ENCODE measurements around the gene GIT2.

DNA sequence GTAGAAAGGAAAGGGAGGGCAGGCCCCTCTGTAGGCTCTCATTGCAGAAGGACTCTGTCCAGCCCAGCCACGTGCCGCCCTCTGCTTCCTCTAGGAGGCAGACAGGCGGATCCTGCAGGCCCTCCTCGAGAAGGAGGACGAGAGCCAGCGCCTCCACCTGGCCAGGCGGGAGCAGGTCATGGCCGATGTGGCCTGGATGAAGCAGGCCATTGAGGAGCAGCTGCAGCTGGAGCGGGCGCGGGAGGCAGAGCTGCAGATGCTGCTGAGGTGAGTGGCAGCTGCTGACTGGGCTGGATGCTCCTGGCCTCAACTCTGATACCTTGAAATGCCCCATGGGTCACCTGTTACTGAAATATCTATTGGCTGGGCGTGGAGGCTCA is 85.2 kb downstream of the GIT2 start:
- TF ChIP-seq POLR2A (IDR thresholded peaks at IDR 0.05), result no peak
- TF ChIP-seq, protein P1, sequence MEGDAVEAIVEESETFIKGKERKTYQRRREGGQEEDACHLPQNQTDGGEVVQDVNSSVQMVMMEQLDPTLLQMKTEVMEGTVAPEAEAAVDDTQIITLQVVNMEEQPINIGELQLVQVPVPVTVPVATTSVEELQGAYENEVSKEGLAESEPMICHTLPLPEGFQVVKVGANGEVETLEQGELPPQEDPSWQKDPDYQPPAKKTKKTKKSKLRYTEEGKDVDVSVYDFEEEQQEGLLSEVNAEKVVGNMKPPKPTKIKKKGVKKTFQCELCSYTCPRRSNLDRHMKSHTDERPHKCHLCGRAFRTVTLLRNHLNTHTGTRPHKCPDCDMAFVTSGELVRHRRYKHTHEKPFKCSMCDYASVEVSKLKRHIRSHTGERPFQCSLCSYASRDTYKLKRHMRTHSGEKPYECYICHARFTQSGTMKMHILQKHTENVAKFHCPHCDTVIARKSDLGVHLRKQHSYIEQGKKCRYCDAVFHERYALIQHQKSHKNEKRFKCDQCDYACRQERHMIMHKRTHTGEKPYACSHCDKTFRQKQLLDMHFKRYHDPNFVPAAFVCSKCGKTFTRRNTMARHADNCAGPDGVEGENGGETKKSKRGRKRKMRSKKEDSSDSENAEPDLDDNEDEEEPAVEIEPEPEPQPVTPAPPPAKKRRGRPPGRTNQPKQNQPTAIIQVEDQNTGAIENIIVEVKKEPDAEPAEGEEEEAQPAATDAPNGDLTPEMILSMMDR (IDR thresholded peaks at IDR 0.05), result no peak
- TF ChIP-seq EP300 (IDR thresholded peaks at IDR 0.05), result no peak

Measured in tibial nerve (tissue), 4 donors.